ENCODE measurements around the gene CRLF1. TPM values are rescaled to one million over a fixed set of nuclear protein-coding genes. Genes with fewer than 3 reads are reported as not detected.
"Not testable (repeated sequence)": the region's sequence is repeated elsewhere in the genome, so short reads cannot be mapped to it uniquely, and the experiment has no call there.

CRLF1 gene
- total and polyA plus RNA-seq, 2 of the 8 experiments (the other 6 are each of a cell fraction or from before 2014, with no cell fraction given) = 7.2 to 10.3 TPM

DNA sequence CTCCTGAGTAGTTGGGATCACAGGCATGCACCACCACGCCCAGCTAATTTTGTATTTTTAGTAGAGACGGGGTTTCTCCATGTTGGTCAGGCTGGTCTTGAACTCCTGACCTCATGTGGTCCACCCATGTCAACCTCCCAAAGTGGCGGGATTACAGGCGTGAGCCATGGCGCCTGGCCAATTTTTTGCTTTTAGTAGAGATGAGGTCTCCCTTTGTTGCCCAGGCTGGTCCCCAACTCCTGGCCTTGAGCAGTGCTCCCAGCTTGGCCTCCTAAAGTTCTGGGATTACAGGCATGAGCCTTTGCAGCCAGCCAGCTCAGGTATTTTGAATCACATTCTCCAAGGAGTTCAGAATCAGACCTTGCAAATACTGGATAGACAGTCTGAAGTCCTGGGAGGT, 13.9 kb downstream of the CRLF1 start:
- H4K8ac ChIP-seq (ENCODE audit: extremely low read depth, insufficient read depth, low read length); H3K9ac ChIP-seq (replicated peaks in 1 of 4; ENCODE audit: extremely low read depth in 1 of 4, low read depth in 3 of 4, low read length in 3 of 4); H3K79me1 ChIP-seq (ENCODE audit: low read depth, low read length); H3K4ac ChIP-seq (replicated peaks; ENCODE audit: insufficient read length, low read depth, low read length); H2BK20ac ChIP-seq (ENCODE audit: low read length); H4K5ac ChIP-seq (ENCODE audit: insufficient read length, low read depth, low read length); FAIRE-seq; H3K4me3 ChIP-seq (ENCODE audit: extremely low read depth in 1 of 4, insufficient read depth in 2 of 4, low read depth in 3 of 4, low read length in 4 of 4); H3K27me3 ChIP-seq (replicated peaks in 1 of 4; ENCODE audit: control insufficient read depth in 3 of 4, extremely low read depth in 1 of 4, insufficient read depth in 3 of 4, low read length in 3 of 4); H2AFZ ChIP-seq (ENCODE audit: low read length); H3K9me3 ChIP-seq (ENCODE audit: insufficient read depth in 2 of 2, low read depth in 1 of 2, low read length in 1 of 2); H3K18ac ChIP-seq (ENCODE audit: extremely low read depth, low read length); H4K91ac ChIP-seq (replicated peaks; ENCODE audit: insufficient read length, low read length); H2BK120ac ChIP-seq (replicated peaks; ENCODE audit: low read depth, low read length); H3K14ac ChIP-seq (ENCODE audit: insufficient read length); H3K27ac ChIP-seq (ENCODE audit: low read depth, low read length); H3K56ac ChIP-seq (replicated peaks; ENCODE audit: insufficient read length, low read depth, low read length); H2BK5ac ChIP-seq (ENCODE audit: low read depth, low read length); DNase-seq (ENCODE audit: low read depth in 1 of 2, low spot score in 2 of 2); H4K20me1 ChIP-seq (replicated peaks in 1 of 2; ENCODE audit: control insufficient read depth in 1 of 2, insufficient read depth in 2 of 2, low read length in 2 of 2); H3K23ac ChIP-seq (ENCODE audit: insufficient read length); H2BK15ac ChIP-seq (ENCODE audit: low read length); H3K36me3 ChIP-seq (ENCODE audit: control insufficient read depth in 2 of 4, insufficient read depth in 4 of 4, low read length in 3 of 4); H2BK12ac ChIP-seq (ENCODE audit: low read depth, low read length); H2AK5ac ChIP-seq (ENCODE audit: low read depth, low read length); H3K79me2 ChIP-seq (ENCODE audit: control insufficient read depth in 1 of 2, insufficient read depth in 2 of 2, low read length in 2 of 2): not testable (repeated sequence)
- ChIA-PET POLR2A (ENCODE audit: partially characterized antibody) (interaction anchor here (0.6 to 10.3 kb wide), 17 partner anchors 11 to 264 kb away, joined by 3 to 112 read pairs (median 4); partner anchors contain the start of genes ELL, TMEM59L and UBA52), CTCF (ENCODE audit: partially characterized antibody) (interaction anchor here (0.9 to 12.5 kb wide), 16 partner anchors 11 to 255 kb away, joined by 3 to 139 read pairs (median 6); partner anchors contain the start of gene FKBP8)
- Histone ChIP-seq H3K23me2 (ENCODE audit: low read depth, low read length) (peaks cover 17% of the 10 kb centered on the region), H3K4me2 (ENCODE audit: insufficient read depth in 1 of 2, low read depth in 2 of 2, low read length in 2 of 2) (peak overlapping the region in 1 of 2 experiments; percentile 74; a peak in 1 of 4 replicates), H3K4me1 (replicated peaks in 1 of 4; ENCODE audit: control insufficient read depth in 3 of 4, insufficient read depth in 4 of 4, low read length in 3 of 4) (peaks cover 2 to 36% (median 25%) of the 10 kb centered on the region in 4 experiments)
- WGBS, 2 experiments (ENCODE audit: extremely low coverage in 1 of 2, insufficient coverage in 1 of 2, insufficient read length in 1 of 2, insufficient replicate concordance in 2 of 2, low coverage in 1 of 2, low lambda C conversion rate in 2 of 2, missing lambda C conversion rate in 1 of 2) = 91% methylated on average over 5 of the region's 5 CpGs; no CpG with 5 or more reads in 1 of the 2 experiments

All from H1 (cell line).